PFSK-1 (cell line): ENCODE data around the gene KDM1A.

Experiments used
- FOXP2 ChIP-seq: optimal IDR thresholded peaks from 2 replicates; pipeline ENCODE3; 2011; ENCODE audit warnings: borderline replicate concordance, control low read depth, inconsistent platforms; ENCODE audit not compliant: insufficient read depth; ENCODE audit errors: extremely low read length, extremely low read depth
- POLR2AphosphoS5 ChIP-seq: IDR thresholded peaks from 2 replicates; pipeline ENCODE4 v1.6.1; 2012; ENCODE audit warnings: low read depth, mild to moderate bottlenecking, control low read depth, low read length, moderate library complexity
- REST ChIP-seq, 2 experiments: IDR thresholded peaks; 2 replicates each; pipeline versions ENCODE4 v1.6.1 to v1.8.0; 2011 to 2012; ENCODE audit warnings: low read depth in 2 of 2, low read length in 2 of 2, control low read depth in 1 of 2, inconsistent platforms in 1 of 2, mild to moderate bottlenecking in 1 of 2, moderate library complexity in 1 of 2; ENCODE audit not compliant: insufficient read depth in 1 of 2
- SIN3A ChIP-seq: IDR thresholded peaks from 2 replicates; pipeline ENCODE4 v1.6.1; 2012; ENCODE audit warnings: mild to moderate bottlenecking, low read length, moderate library complexity, borderline replicate concordance; ENCODE audit not compliant: insufficient read depth
- TAF1 ChIP-seq: IDR thresholded peaks from 2 replicates; pipeline ENCODE4 v1.6.1; 2012; ENCODE audit warnings: low read length, control low read depth, borderline replicate concordance; ENCODE audit not compliant: insufficient read depth

Gene KDM1A

GRCh38 chr1:23023174-23023845, 4.0 kb downstream of the KDM1A start:
- no peak for TF ChIP-seq REST (IDR thresholded peaks at IDR 0.05; ENCODE audit: insufficient read depth in 1 of 2, low read depth in 2 of 2, low read length in 2 of 2)
- no peak for TF ChIP-seq SIN3A
- TF ChIP-seq POLR2AphosphoS5 = no peak
- no peak for TF ChIP-seq FOXP2
- no peak for TF ChIP-seq TAF1

GRCh38 chr1:23026568-23026967, 7.3 kb downstream of the KDM1A start:
- TF ChIP-seq FOXP2 = no peak
- no peak for TF ChIP-seq SIN3A
- no peak for TF ChIP-seq POLR2AphosphoS5
- TF ChIP-seq REST (IDR thresholded peaks at IDR 0.05; ENCODE audit: insufficient read depth in 1 of 2, low read depth in 2 of 2, low read length in 2 of 2) = no peak
- no peak for TF ChIP-seq TAF1

GRCh38 chr1:23027352-23027907, 8.2 kb downstream of the KDM1A start:
- no peak for TF ChIP-seq FOXP2
- TF ChIP-seq TAF1 = no peak
- TF ChIP-seq REST (IDR thresholded peaks at IDR 0.05; ENCODE audit: insufficient read depth in 1 of 2, low read depth in 2 of 2, low read length in 2 of 2) = no peak
- no peak for TF ChIP-seq POLR2AphosphoS5
- no peak for TF ChIP-seq SIN3A

DNA sequence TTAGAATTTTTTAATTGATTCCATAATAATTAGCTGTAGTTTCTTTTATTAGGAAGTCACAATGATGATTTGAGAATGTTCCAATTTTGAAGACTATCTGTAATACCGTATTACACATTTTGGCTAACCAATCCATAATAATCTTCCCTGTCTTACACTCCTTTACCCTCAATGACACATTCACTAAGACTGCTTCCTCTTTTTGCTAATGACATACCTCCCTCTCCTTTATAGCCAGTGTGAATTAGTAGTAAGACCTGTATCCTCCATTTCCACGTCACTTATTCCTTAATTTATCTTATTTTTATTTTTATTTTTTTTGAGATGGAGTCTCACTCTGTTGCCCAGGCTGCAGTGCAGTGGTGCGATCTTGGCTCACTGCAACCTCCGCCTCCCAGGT, 10.1 kb downstream of the KDM1A start:
- TF ChIP-seq REST (IDR thresholded peaks at IDR 0.05; ENCODE audit: insufficient read depth in 1 of 2, low read depth in 2 of 2, low read length in 2 of 2) (no peak), POLR2AphosphoS5 (no peak), SIN3A (no peak), TAF1 (no peak), FOXP2 (no peak)
